Colonic mucosa (tissue), 4 donors: ENCODE results near the gene DPM3. TPM values are rescaled to one million over a fixed set of nuclear protein-coding genes. Genes with fewer than 3 reads are reported as not detected.
"Not testable (repeated sequence)": the region's sequence is repeated elsewhere in the genome, so short reads cannot be mapped to it uniquely, and the experiment has no call there.

Source experiments
- DNase-seq: peaks from one replicate; pipeline ENCODE4 v3.0.0-alpha.2; 2020
- H3K27ac ChIP-seq: fragments of 200-600 bp; one replicate; pipeline ENCODE4 v1.8.0; 2021
- H3K27me3 ChIP-seq: fragments of 200-600 bp; one replicate; pipeline ENCODE4 v1.8.0; 2021
- H3K36me3 ChIP-seq: fragments of 200-600 bp; one replicate; pipeline ENCODE4 v1.8.0; 2021
- H3K4me1 ChIP-seq: fragments of 200-600 bp; one replicate; pipeline ENCODE4 v1.8.0; 2021; ENCODE audit warnings: mild to moderate bottlenecking
- H3K4me3 ChIP-seq: fragments of 200-600 bp; one replicate; pipeline ENCODE4 v1.8.0; 2021
- H3K9ac ChIP-seq, 2 donors: one replicate each; pipeline ENCODE4 v1.7.0; 2013; ENCODE audit warnings: control low read depth in 2 of 2, low read depth in 2 of 2, low read length in 2 of 2
- H3K9me3 ChIP-seq: fragments of 200-600 bp; one replicate; pipeline ENCODE4 v1.8.0; 2021
- intact Hi-C: fragments of 100-400 bp; cut with DNase I; formaldehyde crosslinking; loops from one replicate; pipeline ENCODE4 v1.14.1; 2022
- total RNA-seq, 2 donors: library from RNA; stranded (reverse); fragmentation: NEBNext Ultra II Directional in 1 of 2; extraction: Animal tissue kit (Norgen Biotek cat#: 25700) in 1 of 2; gene quantifications; one replicate each; pipeline ENCODE4 v1.2.1, GENCODE V29; 2021
- TF ChIP-seq, protein P1 (sequence below): fragments of 200-600 bp; IDR thresholded peaks from one replicate; pipeline ENCODE4 v1.8.0; 2022; ENCODE audit warnings: antibody characterized with exemption, mild to moderate bottlenecking
- donor health status: healthy.
- donor health status: DM: no; HTN: no; CAD: no.
- donor health status: DM: no; HTN: no; CAD: no.

DPM3 gene, protein sequence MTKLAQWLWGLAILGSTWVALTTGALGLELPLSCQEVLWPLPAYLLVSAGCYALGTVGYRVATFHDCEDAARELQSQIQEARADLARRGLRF
- total RNA-seq: 100 to 1,000 TPM; 149 to 182 TPM

DNA sequence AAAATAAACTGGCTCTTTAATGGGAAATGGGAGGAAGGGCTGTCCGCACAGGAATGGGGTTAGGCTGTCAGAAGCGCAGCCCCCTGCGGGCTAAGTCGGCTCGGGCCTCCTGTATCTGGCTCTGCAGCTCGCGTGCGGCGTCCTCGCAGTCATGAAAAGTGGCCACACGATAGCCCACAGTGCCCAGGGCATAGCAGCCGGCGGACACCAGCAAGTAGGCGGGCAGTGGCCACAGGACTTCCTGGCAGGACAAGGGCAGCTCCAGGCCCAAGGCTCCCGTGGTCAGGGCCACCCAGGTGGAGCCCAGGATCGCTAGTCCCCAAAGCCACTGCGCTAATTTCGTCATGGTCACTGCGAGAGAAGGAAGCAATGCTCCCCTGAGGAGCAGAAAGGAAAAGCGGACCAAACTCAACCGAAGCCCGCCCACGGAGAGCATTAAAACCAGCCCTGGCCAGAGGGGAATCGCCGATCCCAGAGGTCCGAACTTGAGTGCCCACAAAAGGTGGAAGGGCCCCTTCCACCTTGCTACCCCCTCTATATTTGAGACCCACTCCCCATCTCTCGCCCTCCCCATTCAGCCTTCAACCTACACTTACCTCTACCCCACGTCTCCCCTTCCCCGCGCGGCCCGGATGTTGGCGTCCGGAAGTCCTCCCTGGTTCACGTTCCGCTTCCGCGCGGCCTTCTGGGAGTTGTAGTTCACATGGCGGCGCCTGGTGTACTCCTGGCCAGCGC, at the start of gene DPM3:
TSS of gene DPM3 (minus strand) at position 637 of the 735 bp plus-strand sequence. CDS start at position 346, 291 bp downstream.
- TF ChIP-seq, protein P1, sequence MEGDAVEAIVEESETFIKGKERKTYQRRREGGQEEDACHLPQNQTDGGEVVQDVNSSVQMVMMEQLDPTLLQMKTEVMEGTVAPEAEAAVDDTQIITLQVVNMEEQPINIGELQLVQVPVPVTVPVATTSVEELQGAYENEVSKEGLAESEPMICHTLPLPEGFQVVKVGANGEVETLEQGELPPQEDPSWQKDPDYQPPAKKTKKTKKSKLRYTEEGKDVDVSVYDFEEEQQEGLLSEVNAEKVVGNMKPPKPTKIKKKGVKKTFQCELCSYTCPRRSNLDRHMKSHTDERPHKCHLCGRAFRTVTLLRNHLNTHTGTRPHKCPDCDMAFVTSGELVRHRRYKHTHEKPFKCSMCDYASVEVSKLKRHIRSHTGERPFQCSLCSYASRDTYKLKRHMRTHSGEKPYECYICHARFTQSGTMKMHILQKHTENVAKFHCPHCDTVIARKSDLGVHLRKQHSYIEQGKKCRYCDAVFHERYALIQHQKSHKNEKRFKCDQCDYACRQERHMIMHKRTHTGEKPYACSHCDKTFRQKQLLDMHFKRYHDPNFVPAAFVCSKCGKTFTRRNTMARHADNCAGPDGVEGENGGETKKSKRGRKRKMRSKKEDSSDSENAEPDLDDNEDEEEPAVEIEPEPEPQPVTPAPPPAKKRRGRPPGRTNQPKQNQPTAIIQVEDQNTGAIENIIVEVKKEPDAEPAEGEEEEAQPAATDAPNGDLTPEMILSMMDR: no peak
- H3K9me3 ChIP-seq: no peaks in the 10 kb centered on the region
- DNase-seq: peak; percentile 95
- peak within 1 kb of the TSS; percentile 95 for H3K9ac ChIP-seq
- H3K4me1 ChIP-seq: peaks cover 4% of the 10 kb centered on the region
- intact Hi-C loops: no loop called here
- H3K27ac ChIP-seq: peak within 1 kb of the TSS; percentile 89
- H3K27me3 ChIP-seq: no peaks in the 10 kb centered on the region
- H3K4me3 ChIP-seq: peak within 1 kb of the TSS; percentile 60
- H3K36me3 ChIP-seq: no peaks in the 10 kb centered on the region

DNA sequence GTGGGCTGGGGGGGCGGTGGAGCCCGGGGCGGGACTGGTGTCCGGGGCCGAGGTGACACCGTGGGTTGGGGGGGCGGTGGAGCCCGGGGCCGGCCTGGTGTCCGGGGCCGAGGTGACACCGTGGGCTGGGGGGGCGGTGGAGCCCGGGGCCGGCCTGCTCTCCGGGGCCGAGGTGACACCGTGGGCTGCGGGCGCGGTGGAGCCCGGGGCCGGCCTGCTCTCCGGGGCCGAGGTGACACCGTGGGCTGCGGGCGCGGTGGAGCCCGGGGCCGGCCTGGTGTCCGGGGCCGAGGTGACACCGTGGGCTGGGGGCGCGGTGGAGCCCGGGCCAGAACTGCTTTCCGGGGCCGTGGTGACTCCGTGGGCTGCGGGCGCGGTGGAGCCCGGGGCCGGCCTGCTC, 49.6 kb upstream of the DPM3 start:
- H3K27ac ChIP-seq, H3K4me3 ChIP-seq, intact Hi-C loops, H3K36me3 ChIP-seq, H3K27me3 ChIP-seq, H3K9me3 ChIP-seq, DNase-seq, H3K9ac ChIP-seq: not testable (repeated sequence)
- H3K4me1 ChIP-seq: peaks cover 16% of the 10 kb centered on the region

DNA sequence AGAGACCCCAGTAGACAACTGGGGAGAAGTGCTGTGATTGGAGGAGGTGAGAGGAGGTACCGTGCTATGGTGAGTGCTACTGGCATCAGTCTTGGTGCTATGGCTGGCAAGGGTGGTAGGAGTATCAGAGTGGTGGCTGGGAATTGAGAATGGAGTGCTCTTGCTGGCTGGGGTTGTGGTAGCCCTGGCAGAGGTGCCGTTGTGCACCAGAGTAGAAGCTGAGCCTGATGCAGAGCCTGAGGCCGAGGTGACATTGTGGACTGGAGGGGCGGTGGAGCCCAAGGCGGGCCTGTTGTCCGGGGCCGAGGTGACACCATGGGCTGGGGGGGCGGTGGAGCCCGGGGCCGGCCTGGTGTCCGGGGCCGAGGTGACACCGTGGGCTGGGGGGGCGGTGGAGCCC, 47.9 kb upstream of the DPM3 start:
- TF ChIP-seq, protein P1: no peak
- no peak overlapping the region for H3K27ac ChIP-seq
- H3K36me3 ChIP-seq: no peaks in the 10 kb centered on the region
- peak overlapping the region in 1 of 2 donors; percentile 77 for H3K9ac ChIP-seq
- no peak for DNase-seq
- no peak overlapping the region for H3K4me3 ChIP-seq
- peaks cover 8% of the 10 kb centered on the region for H3K4me1 ChIP-seq
- no peaks in the 10 kb centered on the region for H3K9me3 ChIP-seq
- H3K27me3 ChIP-seq: no peaks in the 10 kb centered on the region
- intact Hi-C loops: no loop called here

DNA sequence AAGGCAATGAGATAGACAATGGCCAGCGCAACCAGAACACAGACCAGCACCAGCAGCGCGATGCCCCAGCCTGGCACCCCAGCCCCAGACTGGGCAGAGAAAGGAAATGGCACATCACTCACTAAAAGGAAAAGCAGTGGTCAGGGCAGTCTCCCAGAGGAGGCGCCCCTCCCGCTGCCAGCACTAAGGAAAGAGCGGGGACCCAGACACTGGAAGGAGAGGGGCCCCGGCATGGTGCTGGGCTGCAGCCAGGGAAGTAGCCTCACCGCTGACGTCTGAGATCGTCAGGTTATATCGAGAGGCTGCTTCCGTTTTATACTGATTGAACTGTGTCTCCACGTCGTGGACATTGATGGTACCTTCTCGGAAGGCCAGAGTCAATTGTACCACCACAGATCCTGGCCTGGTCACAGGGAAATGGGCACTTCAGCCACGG, 47.1 kb upstream of the DPM3 start:
- Histone ChIP-seq H3K27me3 (no peaks in the 10 kb centered on the region), H3K4me1 (peaks cover 8% of the 10 kb centered on the region), H3K9me3 (no peaks in the 10 kb centered on the region), H3K4me3 (no peak overlapping the region), H3K9ac (peak overlapping the region in 1 of 2 donors; percentile 77), H3K36me3 (no peaks in the 10 kb centered on the region), H3K27ac (peak overlapping the region; percentile 37)
- TF ChIP-seq, protein P1: no peak
- intact Hi-C loops: no loop called here
- no peak for DNase-seq

DNA sequence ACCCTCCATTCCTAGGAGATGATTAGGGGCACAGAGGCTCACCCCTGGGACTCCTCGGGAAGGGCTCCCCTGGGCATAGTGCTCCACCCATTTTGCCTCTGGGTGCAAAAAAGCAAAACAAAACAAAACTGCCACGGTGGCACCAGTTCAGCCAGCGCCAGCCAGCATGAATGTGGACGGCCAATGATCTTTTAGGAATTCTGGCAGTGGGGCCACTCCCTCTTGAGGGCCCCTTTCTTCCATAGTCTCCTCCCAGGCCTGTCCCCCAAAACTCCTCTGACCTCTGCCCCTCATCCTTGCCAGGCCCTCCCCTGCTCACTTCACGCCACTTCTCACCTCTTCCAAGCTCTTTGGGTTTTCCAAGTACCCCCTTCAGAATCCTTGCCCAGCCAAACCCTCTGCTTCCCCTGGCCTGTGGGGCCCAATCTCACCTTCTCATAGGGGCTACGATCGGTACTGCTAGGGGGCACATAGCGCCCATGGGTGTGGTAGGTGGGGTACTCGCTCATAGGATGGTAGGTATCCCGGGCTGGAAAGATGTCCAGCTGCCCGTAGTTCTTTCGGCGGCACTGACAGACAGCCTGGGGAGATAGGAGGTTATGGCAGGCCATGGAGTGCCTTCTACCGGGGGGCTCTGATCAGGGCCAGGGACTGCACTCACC, 46.6 kb upstream of the DPM3 start:
- Histone ChIP-seq H3K36me3 (no peaks in the 10 kb centered on the region), H3K27me3 (no peaks in the 10 kb centered on the region), H3K4me3 (no peak overlapping the region), H3K27ac (peak overlapping the region; percentile 37), H3K4me1 (peaks cover 8% of the 10 kb centered on the region), H3K9me3 (no peaks in the 10 kb centered on the region), H3K9ac (peak overlapping the region in 1 of 2 donors; percentile 77)
- peak; percentile 64 for DNase-seq
- intact Hi-C loops: no loop called here
- TF ChIP-seq, protein P1: no peak
